Astrocyte (in vitro differentiated cells and primary cell): ENCODE measurements around the gene POMT2. TPM values are rescaled to one million over a fixed set of nuclear protein-coding genes. Genes with fewer than 3 reads are reported as not detected.

Experiments
- DNase-seq: peaks from one replicate; pipeline ENCODE4 v3.0.0-alpha.2; 2010; ENCODE audit warnings: low read depth
- FAIRE-seq: peaks from 2 replicates; lab custom pipeline; 2011; peaks lifted over from hg19 to GRCh38; lab: Jason Lieb, UNC
- H2AFZ ChIP-seq: 2 replicates; pipeline ENCODE4 v1.6.0; 2012; ENCODE audit warnings: low read depth, low read length, inconsistent platforms
- H3K27ac ChIP-seq: 2 replicates; pipeline ENCODE4 v1.5.1; 2011; ENCODE audit warnings: low read depth, low read length, inconsistent platforms
- H3K27me3 ChIP-seq: 2 replicates; pipeline ENCODE4 v1.6.0; 2011; ENCODE audit warnings: low read length, inconsistent platforms; ENCODE audit not compliant: insufficient read depth
- H3K36me3 ChIP-seq: 2 replicates; pipeline ENCODE4 v1.5.1; 2011; ENCODE audit warnings: low read length, inconsistent platforms; ENCODE audit not compliant: insufficient read depth
- H3K4me1 ChIP-seq: 2 replicates; pipeline ENCODE4 v1.5.1; 2011; ENCODE audit warnings: low read length, inconsistent platforms; ENCODE audit not compliant: insufficient read depth
- H3K4me2 ChIP-seq: 2 replicates; pipeline ENCODE4 v1.6.0; 2012; ENCODE audit warnings: low read length, inconsistent platforms
- H3K4me3 ChIP-seq: 2 replicates; pipeline ENCODE4 v1.5.1; 2011; ENCODE audit warnings: low read depth, mild to moderate bottlenecking, low read length, inconsistent platforms; ENCODE audit not compliant: insufficient read depth
- H3K79me2 ChIP-seq: 2 replicates; pipeline ENCODE4 v1.6.0; 2012; ENCODE audit warnings: mild to moderate bottlenecking, low read length, inconsistent platforms; ENCODE audit not compliant: insufficient read depth
- H3K9ac ChIP-seq: 2 replicates; pipeline ENCODE4 v1.6.0; 2012; ENCODE audit warnings: mild to moderate bottlenecking, low read length, inconsistent platforms
- H3K9me3 ChIP-seq: 2 replicates; pipeline ENCODE4 v1.5.1; 2012; ENCODE audit warnings: low read depth, mild to moderate bottlenecking, low read length, inconsistent platforms; ENCODE audit not compliant: insufficient read depth
- H4K20me1 ChIP-seq: 2 replicates; pipeline ENCODE4 v1.6.0; 2012; ENCODE audit warnings: low read length, inconsistent platforms; ENCODE audit not compliant: insufficient read depth
- H3K27ac Mint-ChIP-seq: one replicate; pipeline ENCODE4 v1.8.0; 2021; ENCODE audit warnings: mild to moderate bottlenecking, mixed read lengths; ENCODE audit not compliant: unreplicated experiment
- H3K27me3 Mint-ChIP-seq: one replicate; pipeline ENCODE4 v1.8.0; 2021; ENCODE audit warnings: low read depth, mixed read lengths; ENCODE audit not compliant: unreplicated experiment
- H3K36me3 Mint-ChIP-seq: one replicate; pipeline ENCODE4 v1.8.0; 2021; ENCODE audit warnings: low read depth, mixed read lengths; ENCODE audit not compliant: unreplicated experiment
- H3K4me1 Mint-ChIP-seq: one replicate; pipeline ENCODE4 v1.8.0; 2021; ENCODE audit warnings: low read depth, mixed read lengths; ENCODE audit not compliant: unreplicated experiment
- H3K4me3 Mint-ChIP-seq: one replicate; pipeline ENCODE4 v1.8.0; 2021; ENCODE audit warnings: mild to moderate bottlenecking, moderate library complexity, mixed read lengths; ENCODE audit not compliant: unreplicated experiment
- H3K9me3 Mint-ChIP-seq: one replicate; pipeline ENCODE4 v1.8.0; 2021; ENCODE audit warnings: mild to moderate bottlenecking, mixed read lengths; ENCODE audit not compliant: unreplicated experiment
- CTCF ChIP-seq: IDR thresholded peaks from 2 replicates; pipeline ENCODE4 v1.5.1; 2011; ENCODE audit warnings: low read depth, mild to moderate bottlenecking, inconsistent platforms, low read length, moderate library complexity; ENCODE audit not compliant: insufficient read depth
- EZH2 ChIP-seq: IDR thresholded peaks from 2 replicates; pipeline ENCODE4 v1.6.1; 2012; ENCODE audit warnings: mild to moderate bottlenecking, low read length, inconsistent platforms; ENCODE audit not compliant: insufficient read depth
- total RNA-seq: library from RNA; stranded (reverse); gene quantifications from 2 replicates; pipeline ENCODE4 v1.2.1, GENCODE V29; 2021

POMT2 gene
- total RNA-seq, 1 donor from 2014 or later: 53.4 TPM

GRCh38 chr14:77249286-77249685, 71.4 kb downstream of the POMT2 start:
- no peaks in the 10 kb centered on the region for H3K4me1 Mint-ChIP-seq
- Histone ChIP-seq H3K36me3 (no peaks in the 10 kb centered on the region), H3K4me3 (no peak overlapping the region), H3K27ac (no peak overlapping the region), H4K20me1 (no peaks in the 10 kb centered on the region), H3K9ac (no peak overlapping the region), H3K4me2 (no peak overlapping the region), H3K4me1 (no peaks in the 10 kb centered on the region), H3K27me3 (peaks cover 4% of the 10 kb centered on the region), H2AFZ (no peak overlapping the region), H3K9me3 (no peaks in the 10 kb centered on the region), H3K79me2 (no peaks in the 10 kb centered on the region)
- no peak overlapping the region for H3K4me3 Mint-ChIP-seq
- TF ChIP-seq CTCF: no peak
- TF ChIP-seq EZH2: no peak
- FAIRE-seq (no peak), DNase-seq (no peak)
- H3K27me3 Mint-ChIP-seq: peaks cover 9% of the 10 kb centered on the region
- H3K36me3 Mint-ChIP-seq: peaks cover 38% of the 10 kb centered on the region
- H3K9me3 Mint-ChIP-seq: no peaks in the 10 kb centered on the region
- H3K27ac Mint-ChIP-seq: no peak overlapping the region

GRCh38 chr14:77248666-77249065, 72.0 kb downstream of the POMT2 start:
- H3K9me3 Mint-ChIP-seq: no peaks in the 10 kb centered on the region
- no peak overlapping the region for H3K27ac Mint-ChIP-seq
- FAIRE-seq (no peak), DNase-seq (no peak)
- Histone ChIP-seq H3K27me3 (peaks cover 2% of the 10 kb centered on the region), H3K4me1 (no peaks in the 10 kb centered on the region), H3K36me3 (no peaks in the 10 kb centered on the region), H3K4me2 (no peak overlapping the region), H3K27ac (no peak overlapping the region), H3K79me2 (no peaks in the 10 kb centered on the region), H3K4me3 (no peak overlapping the region), H3K9ac (no peak overlapping the region), H2AFZ (no peak overlapping the region), H4K20me1 (no peaks in the 10 kb centered on the region), H3K9me3 (no peaks in the 10 kb centered on the region)
- H3K4me3 Mint-ChIP-seq: no peak overlapping the region
- H3K27me3 Mint-ChIP-seq: peaks cover 4% of the 10 kb centered on the region
- TF ChIP-seq CTCF (no peak), EZH2 (no peak)
- no peaks in the 10 kb centered on the region for H3K4me1 Mint-ChIP-seq
- H3K36me3 Mint-ChIP-seq: peaks cover 33% of the 10 kb centered on the region

DNA sequence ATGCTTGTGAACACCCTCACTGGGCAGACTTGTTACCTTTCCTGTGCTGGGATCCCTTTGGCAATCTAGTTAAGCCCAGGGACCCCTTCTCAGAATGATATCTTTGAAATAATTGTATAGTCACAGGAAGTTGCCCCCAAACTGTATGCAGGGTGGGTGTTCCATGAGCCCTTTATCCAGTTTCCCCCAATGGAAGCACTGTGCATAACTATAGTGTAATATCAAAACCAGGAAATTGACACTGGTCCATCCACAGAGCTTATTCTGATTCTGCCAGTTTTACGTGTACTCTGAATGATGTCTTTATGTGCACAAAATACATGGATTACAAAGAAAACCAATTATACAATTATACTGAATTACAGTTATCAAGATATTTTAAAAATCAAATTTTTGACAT, 73.9 kb downstream of the POMT2 start:
- TF ChIP-seq CTCF (no peak), EZH2 (no peak)
- no peaks in the 10 kb centered on the region for H4K20me1 ChIP-seq
- H3K79me2 ChIP-seq: no peaks in the 10 kb centered on the region
- H3K4me2 ChIP-seq: no peak overlapping the region
- H3K4me3 ChIP-seq: no peak overlapping the region
- no peak overlapping the region for H3K27ac ChIP-seq
- no peaks in the 10 kb centered on the region for H3K36me3 ChIP-seq
- peaks cover 2% of the 10 kb centered on the region for H3K27me3 ChIP-seq
- Mint-ChIP-seq H3K27ac (no peak overlapping the region), H3K4me3 (no peak overlapping the region), H3K36me3 (peaks cover 32% of the 10 kb centered on the region), H3K4me1 (no peaks in the 10 kb centered on the region), H3K27me3 (peaks cover 6% of the 10 kb centered on the region), H3K9me3 (no peaks in the 10 kb centered on the region)
- H3K4me1 ChIP-seq: no peaks in the 10 kb centered on the region
- DNase-seq: no peak
- H3K9ac ChIP-seq: no peak overlapping the region
- no peak overlapping the region for H2AFZ ChIP-seq
- FAIRE-seq: no peak
- no peaks in the 10 kb centered on the region for H3K9me3 ChIP-seq
